ENCODE results near the gene HORMAD2. TPM values are rescaled to one million over a fixed set of nuclear protein-coding genes. Genes with fewer than 3 reads are reported as not detected.

HORMAD2 gene
- polyA plus RNA-seq, 1 of the 3 experiments (the other 2 are of a cell fraction): not detected

GRCh38 chr22:30188911-30189310 is 108.6 kb downstream of the HORMAD2 start:
- Histone ChIP-seq H3K4me1 (ENCODE audit: control insufficient read depth in 1 of 2, insufficient read depth in 2 of 2, low read depth in 1 of 2, low read length in 1 of 2) (no peaks in the 10 kb centered on the region; a peak in 1 of 4 replicates), H3K36me3 (replicated peaks in 1 of 2; ENCODE audit: control insufficient read depth in 1 of 2, insufficient read depth in 2 of 2, low read length in 1 of 2) (no peaks in the 10 kb centered on the region), H3K4me2 (no peak overlapping the region), H3K27ac (ENCODE audit: low read depth in 2 of 2, low read length in 1 of 2) (no peak overlapping the region), H3K9ac (no peak overlapping the region), H3F3A (replicated peaks; ENCODE audit: insufficient read depth) (peaks cover 5% of the 10 kb centered on the region), H3K27me3 (ENCODE audit: insufficient read depth) (no peaks in the 10 kb centered on the region), H2AFZ (ENCODE audit: low read depth) (no peak overlapping the region), H3K79me2 (ENCODE audit: insufficient read depth) (no peaks in the 10 kb centered on the region), H3K9me2 (no peaks in the 10 kb centered on the region), H3K9me3 (no peaks in the 10 kb centered on the region), H3K4me3 (ENCODE audit: low read depth in 2 of 2, low read length in 1 of 2) (no peak overlapping the region), H4K20me1 (ENCODE audit: insufficient read depth) (no peaks in the 10 kb centered on the region)
- TF ChIP-seq MXI1 (IDR thresholded peaks at IDR 0.05; ENCODE audit: low read depth, low read length) (no peak), NRF1 (IDR thresholded peaks at IDR 0.05; ENCODE audit: low read depth, low read length) (no peak), POLR2AphosphoS5 (IDR thresholded peaks at IDR 0.05; ENCODE audit: low read depth, low read length) (no peak), EP300 (IDR thresholded peaks at IDR 0.05; ENCODE audit: borderline replicate concordance in 1 of 2, low read depth in 1 of 2, low read length in 1 of 2) (no peak), NFIC (IDR thresholded peaks at IDR 0.05; ENCODE audit: borderline replicate concordance) (no peak), FOXJ3 (CRISPR knock-in tag; IDR thresholded peaks at IDR 0.05) (no peak), GATA2 (CRISPR knock-in tag; IDR thresholded peaks at IDR 0.05) (no peak), USF1 (IDR thresholded peaks at IDR 0.05; ENCODE audit: borderline replicate concordance, low read depth) (no peak), CTCF (IDR thresholded peaks at IDR 0.05) (no peak), FOXM1 (IDR thresholded peaks at IDR 0.05; ENCODE audit: low read depth) (no peak), JUND (IDR thresholded peaks at IDR 0.05) (no peak), SIN3A (IDR thresholded peaks at IDR 0.05; ENCODE audit: borderline replicate concordance, low read depth, low read length) (no peak), EZH2phosphoT487 (IDR thresholded peaks at IDR 0.05; ENCODE audit: borderline replicate concordance, low read depth) (no peak), IRF3 (IDR thresholded peaks at IDR 0.05; ENCODE audit: low read depth, low read length) (no peak)
- ChIA-PET CTCF (interaction anchor here (1.3 kb wide), 1 partner anchor 13 kb away, joined by 4 read pairs; no protein-coding TSS in a partner anchor), POLR2A (no interaction called here)
- 95% methylated on average over 2 of the region's 2 CpGs for WGBS (ENCODE audit: low lambda C conversion rate)
- DNase-seq: no peak

GRCh38 chr22:30190574-30190973 is 110.3 kb downstream of the HORMAD2 start:
- Histone ChIP-seq H2AFZ (ENCODE audit: low read depth) (no peak overlapping the region), H3K9me2 (no peaks in the 10 kb centered on the region), H3K9me3 (no peaks in the 10 kb centered on the region), H3K79me2 (ENCODE audit: insufficient read depth) (no peaks in the 10 kb centered on the region), H3K9ac (no peak overlapping the region), H3K4me2 (no peak overlapping the region), H3F3A (replicated peaks; ENCODE audit: insufficient read depth) (peaks cover 11% of the 10 kb centered on the region), H3K4me3 (ENCODE audit: low read depth in 2 of 2, low read length in 1 of 2) (no peak overlapping the region), H3K27me3 (ENCODE audit: insufficient read depth) (no peaks in the 10 kb centered on the region), H3K27ac (ENCODE audit: low read depth in 2 of 2, low read length in 1 of 2) (no peak overlapping the region), H4K20me1 (ENCODE audit: insufficient read depth) (no peaks in the 10 kb centered on the region), H3K36me3 (replicated peaks in 1 of 2; ENCODE audit: control insufficient read depth in 1 of 2, insufficient read depth in 2 of 2, low read length in 1 of 2) (no peaks in the 10 kb centered on the region), H3K4me1 (ENCODE audit: control insufficient read depth in 1 of 2, insufficient read depth in 2 of 2, low read depth in 1 of 2, low read length in 1 of 2) (peaks cover 0 to 6% of the 10 kb centered on the region in 2 experiments; a peak in 3 of 4 replicates)
- WGBS (ENCODE audit: low lambda C conversion rate): 89% methylated on average over 1 of the region's 1 CpG
- no peak for DNase-seq
- TF ChIP-seq TAF1 (IDR thresholded peaks at IDR 0.05; ENCODE audit: borderline replicate concordance, low read depth, low read length) (no peak), ELF1 (IDR thresholded peaks at IDR 0.05) (no peak), GATA2 (CRISPR knock-in tag; IDR thresholded peaks at IDR 0.05) (no peak), CHD2 (IDR thresholded peaks at IDR 0.05; ENCODE audit: low read length, partially characterized antibody) (no peak), RAD21 (IDR thresholded peaks at IDR 0.05; ENCODE audit: low read length) (no peak), TEAD4 (IDR thresholded peaks at IDR 0.05; ENCODE audit: borderline replicate concordance, insufficient read depth) (no peak), SIN3A (IDR thresholded peaks at IDR 0.05; ENCODE audit: borderline replicate concordance, low read depth, low read length) (no peak), MXI1 (IDR thresholded peaks at IDR 0.05; ENCODE audit: low read depth, low read length) (no peak)
- POLR2A ChIA-PET: no interaction called here
- CTCF ChIA-PET: interaction anchor here (1.5 kb wide), 1 partner anchor 83 kb away, joined by 4 read pairs; no protein-coding TSS in a partner anchor
